ENCODE measurements around the gene MAMSTR. TPM values are rescaled to one million over a fixed set of nuclear protein-coding genes. Genes with fewer than 3 reads are reported as not detected.
A peak's percentile ranks its signal among the peaks of the same experiment; 100 is the strongest.

Gene MAMSTR
- total and polyA plus RNA-seq, 9 of the 15 experiments (the other 6 are each of a cell fraction or from before 2014, with no cell fraction given) = 0.08 to 1.00 (median 0.40) TPM; not detected in 1

DNA sequence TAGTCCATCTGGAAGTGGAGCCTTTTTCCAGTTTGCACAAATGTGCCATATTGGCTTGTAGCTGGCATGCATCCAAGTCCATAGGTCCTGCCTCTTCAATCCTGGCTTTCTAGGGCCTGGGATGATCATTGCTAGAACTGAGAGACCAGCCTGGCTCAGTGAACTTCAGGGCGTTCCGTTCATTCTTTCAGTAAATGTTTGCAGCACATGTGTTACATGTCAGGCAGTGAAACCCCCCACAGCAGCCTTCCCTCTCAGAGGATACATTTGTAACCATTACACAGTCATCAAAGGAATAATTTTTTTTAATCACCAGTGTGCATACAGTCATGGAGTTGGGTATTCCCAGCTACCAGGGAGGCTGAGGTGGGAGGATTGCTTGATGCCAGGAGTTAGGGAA is 14.1 kb downstream of the MAMSTR start:
- FAIRE-seq (peak; percentile 23), DNase-seq (ENCODE audit: extremely low read depth in 1 of 4, low spot score in 3 of 4) (no peak), ATAC-seq (no peak)
- no TSS peak for BruUV-seq (replicated peaks)
- H3K36me3 ChIP-seq (ENCODE audit: control insufficient read depth, insufficient read depth, low read length) = no peaks in the 10 kb centered on the region
- H3K4me1 ChIP-seq (replicated peaks in 1 of 2; ENCODE audit: control insufficient read depth in 2 of 2, insufficient read depth in 2 of 2, low read length in 2 of 2) = peaks cover 0 to 19% of the 10 kb centered on the region in 2 experiments; a peak in 2 of 5 replicates
- CTCF ChIA-PET (ENCODE audit: low intra/inter-chr PET ratio) = no interaction called here
- H2AFZ ChIP-seq (ENCODE audit: low read depth, low read length) = no peak overlapping the region
- H3K27me3 ChIP-seq (ENCODE audit: control insufficient read depth in 2 of 2, insufficient read depth in 2 of 2, low read length in 2 of 2) = no peaks in the 10 kb centered on the region
- no peak overlapping the region for H3K27ac ChIP-seq (ENCODE audit: extremely low read depth, low read depth, low read length)
- POLR2A ChIA-PET = interaction anchor here (1.0 kb wide), 1 partner anchor 9 kb away, joined by 4 read pairs; no protein-coding TSS in a partner anchor
- no peaks in the 10 kb centered on the region for H3K9me1 ChIP-seq (ENCODE audit: control insufficient read depth, insufficient read depth, low read length)
- intact Hi-C loops (cut with micrococcal nuclease) = no loop called here
- H3K4me3 ChIP-seq = no peak overlapping the region
- H3K9ac ChIP-seq (ENCODE audit: insufficient read depth in 1 of 2, low read depth in 2 of 2, low read length in 2 of 2) = 0 out of 4 replicates have a peak overlapping the region, but pooled peaks of 1 of the 2 experiments have one; percentile 52
- H4K20me1 ChIP-seq (replicated peaks; ENCODE audit: control insufficient read depth, insufficient read depth, low read length) = no peaks in the 10 kb centered on the region
- H3K9me3 ChIP-seq (replicated peaks; ENCODE audit: control insufficient read depth, insufficient read depth, low read depth, low read length) = no peaks in the 10 kb centered on the region
- WGBS (ENCODE audit: insufficient coverage, low coverage, missing lambda C conversion rate) = 54% methylated on average over 2 of the region's 2 CpGs
- TF ChIP-seq ILK (tag; IDR thresholded peaks at IDR 0.05; ENCODE audit: borderline replicate concordance, low read depth) (no peak), CCAR2 (IDR thresholded peaks at IDR 0.05; ENCODE audit: low read depth, low read length) (no peak), NFIC (IDR thresholded peaks at IDR 0.05) (peak; percentile 80), ZNF354B (CRISPR knock-in tag; IDR thresholded peaks at IDR 0.05) (no peak)
- H3K4me2 ChIP-seq (ENCODE audit: insufficient read depth, low read length) = no peak overlapping the region
- H3K79me2 ChIP-seq (ENCODE audit: control insufficient read depth, insufficient read depth, low read length) = no peaks in the 10 kb centered on the region
- in situ Hi-C loops (cut with MboI) = no loop called here

DNA sequence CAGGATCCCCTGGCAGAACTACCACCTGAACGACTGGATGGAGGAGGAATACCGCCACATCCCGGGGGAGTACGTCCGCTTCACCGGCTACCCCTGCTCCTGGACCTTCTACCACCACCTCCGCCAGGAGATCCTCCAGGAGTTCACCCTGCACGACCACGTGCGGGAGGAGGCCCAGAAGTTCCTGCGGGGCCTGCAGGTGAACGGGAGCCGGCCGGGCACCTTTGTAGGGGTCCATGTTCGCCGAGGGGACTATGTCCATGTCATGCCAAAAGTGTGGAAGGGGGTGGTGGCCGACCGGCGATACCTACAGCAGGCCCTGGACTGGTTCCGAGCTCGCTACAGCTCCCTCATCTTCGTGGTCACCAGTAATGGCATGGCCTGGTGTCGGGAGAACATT is 16.2 kb downstream of the MAMSTR start:
- intact Hi-C loops (cut with micrococcal nuclease) = no loop called here
- WGBS (ENCODE audit: insufficient coverage, low coverage, missing lambda C conversion rate) = 85% methylated on average over 21 of the region's 23 CpGs
- H3K4me3 ChIP-seq = no peak overlapping the region
- H3K27me3 ChIP-seq (ENCODE audit: control insufficient read depth in 2 of 2, insufficient read depth in 2 of 2, low read length in 2 of 2) = no peaks in the 10 kb centered on the region
- H3K9me1 ChIP-seq (ENCODE audit: control insufficient read depth, insufficient read depth, low read length) = no peaks in the 10 kb centered on the region
- no peaks in the 10 kb centered on the region for H4K20me1 ChIP-seq (replicated peaks; ENCODE audit: control insufficient read depth, insufficient read depth, low read length)
- H2AFZ ChIP-seq (ENCODE audit: low read depth, low read length) = no peak overlapping the region
- ChIA-PET CTCF (ENCODE audit: low intra/inter-chr PET ratio) (no interaction called here), POLR2A (no interaction called here)
- no TSS peak for BruUV-seq (replicated peaks)
- in situ Hi-C loops (cut with MboI) = no loop called here
- no peaks in the 10 kb centered on the region for H3K9me3 ChIP-seq (replicated peaks; ENCODE audit: control insufficient read depth, insufficient read depth, low read depth, low read length)
- DNase-seq (ENCODE audit: extremely low read depth in 1 of 4, low spot score in 3 of 4) (no peak), FAIRE-seq (no peak), ATAC-seq (no peak)
- H3K36me3 ChIP-seq (ENCODE audit: control insufficient read depth, insufficient read depth, low read length) = no peaks in the 10 kb centered on the region
- H3K79me2 ChIP-seq (ENCODE audit: control insufficient read depth, insufficient read depth, low read length) = no peaks in the 10 kb centered on the region
- no peak overlapping the region for H3K27ac ChIP-seq (ENCODE audit: extremely low read depth, low read depth, low read length)
- no peak overlapping the region; a peak in 1 of 4 replicates for H3K9ac ChIP-seq (ENCODE audit: insufficient read depth in 1 of 2, low read depth in 2 of 2, low read length in 2 of 2)
- no peak overlapping the region for H3K4me2 ChIP-seq (ENCODE audit: insufficient read depth, low read length)
- peaks cover 4 to 13% of the 10 kb centered on the region in 2 experiments; a peak in 4 of 5 replicates for H3K4me1 ChIP-seq (replicated peaks in 1 of 2; ENCODE audit: control insufficient read depth in 2 of 2, insufficient read depth in 2 of 2, low read length in 2 of 2)
- TF ChIP-seq NCOA6 (IDR thresholded peaks at IDR 0.05) = no peak
- TF ChIP-seq GABPB2 (CRISPR knock-in tag; conservative IDR thresholded peaks at IDR 0.05) = no peak
- TF ChIP-seq ARHGAP35 (IDR thresholded peaks at IDR 0.05; ENCODE audit: partially characterized antibody) = no peak
- no peak for TF ChIP-seq ZNF764 (CRISPR knock-in tag; IDR thresholded peaks at IDR 0.05; ENCODE audit: low read depth)
- no peak for TF ChIP-seq BRCA1 (IDR thresholded peaks at IDR 0.05)
- TF ChIP-seq BRCA1 (CRISPR knock-in tag; IDR thresholded peaks at IDR 0.05) = no peak
- TF ChIP-seq ZNF592 (IDR thresholded peaks at IDR 0.05) = no peak
- no peak for TF ChIP-seq RBM14 (IDR thresholded peaks at IDR 0.05; ENCODE audit: borderline replicate concordance, insufficient read depth, low read depth, low read length)
- TF ChIP-seq DPF2 (IDR thresholded peaks at IDR 0.05) = no peak
- TF ChIP-seq CREB1 (IDR thresholded peaks at IDR 0.05) = no peak
- no peak for TF ChIP-seq CREB1 (CRISPR knock-in tag; IDR thresholded peaks at IDR 0.05)
- TF ChIP-seq SREBF2 (CRISPR knock-in tag; IDR thresholded peaks at IDR 0.05) = no peak

Measured in K562 (cell line).